PC-3 (cell line): ENCODE data around the gene KIF2A.

ENCODE experiments used
- CTCF ChIP-seq: fragments of 300-600 bp; sonication (generic); conservative IDR thresholded peaks from 2 replicates; pipeline ENCODE4 v1.5.1; 2017; ENCODE audit warnings: antibody characterized with exemption, low read depth, mild to moderate bottlenecking, low read length
- EZH2 ChIP-seq: fragments of 300-600 bp; sonication (generic); IDR thresholded peaks from one replicate; pipeline ENCODE4 v1.6.1; 2017; ENCODE audit warnings: antibody characterized with exemption, mild to moderate bottlenecking, low read length; ENCODE audit not compliant: unreplicated experiment
- EZH2phosphoT487 ChIP-seq: fragments of 300-600 bp; sonication (generic); IDR thresholded peaks from 2 replicates; pipeline ENCODE4 v1.6.1; 2018; ENCODE audit warnings: mild to moderate bottlenecking, antibody characterized with exemption, low read length, borderline replicate concordance

GRCh38 chr5:62326702-62327101 lies 20.7 kb downstream of the KIF2A start:
- no peak for TF ChIP-seq CTCF
- TF ChIP-seq EZH2phosphoT487: no peak
- no peak for TF ChIP-seq EZH2
